ENCODE results near the gene PTH2R.

DNA sequence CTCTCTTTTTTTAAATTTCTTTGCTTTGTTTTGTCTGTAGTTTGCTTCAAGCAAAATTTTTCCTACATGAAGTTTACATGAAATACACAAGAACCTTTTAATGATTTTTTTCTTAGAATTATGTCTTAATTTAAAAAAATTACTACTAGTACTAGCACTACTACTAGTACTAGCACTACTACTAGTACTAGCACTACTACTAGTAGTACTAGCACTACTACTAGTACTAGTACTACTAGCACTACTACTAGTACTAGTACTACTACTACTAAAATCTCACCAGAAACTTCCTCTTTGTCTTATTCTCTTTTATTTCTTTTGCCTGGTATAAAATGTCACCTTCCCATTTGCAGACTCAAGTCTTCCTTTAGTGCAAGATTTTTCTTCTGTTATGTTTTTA, 71.1 kb downstream of the PTH2R start:
- TF ChIP-seq, protein P1, sequence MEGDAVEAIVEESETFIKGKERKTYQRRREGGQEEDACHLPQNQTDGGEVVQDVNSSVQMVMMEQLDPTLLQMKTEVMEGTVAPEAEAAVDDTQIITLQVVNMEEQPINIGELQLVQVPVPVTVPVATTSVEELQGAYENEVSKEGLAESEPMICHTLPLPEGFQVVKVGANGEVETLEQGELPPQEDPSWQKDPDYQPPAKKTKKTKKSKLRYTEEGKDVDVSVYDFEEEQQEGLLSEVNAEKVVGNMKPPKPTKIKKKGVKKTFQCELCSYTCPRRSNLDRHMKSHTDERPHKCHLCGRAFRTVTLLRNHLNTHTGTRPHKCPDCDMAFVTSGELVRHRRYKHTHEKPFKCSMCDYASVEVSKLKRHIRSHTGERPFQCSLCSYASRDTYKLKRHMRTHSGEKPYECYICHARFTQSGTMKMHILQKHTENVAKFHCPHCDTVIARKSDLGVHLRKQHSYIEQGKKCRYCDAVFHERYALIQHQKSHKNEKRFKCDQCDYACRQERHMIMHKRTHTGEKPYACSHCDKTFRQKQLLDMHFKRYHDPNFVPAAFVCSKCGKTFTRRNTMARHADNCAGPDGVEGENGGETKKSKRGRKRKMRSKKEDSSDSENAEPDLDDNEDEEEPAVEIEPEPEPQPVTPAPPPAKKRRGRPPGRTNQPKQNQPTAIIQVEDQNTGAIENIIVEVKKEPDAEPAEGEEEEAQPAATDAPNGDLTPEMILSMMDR (conservative IDR thresholded peaks at IDR 0.05): no peak
- TF ChIP-seq ZFX (IDR thresholded peaks at IDR 0.05): no peak

All from C4-2B (cell line).